K562 (cell line): Measurements from ENCODE around the gene KIF5A. TPM values are rescaled to one million over a fixed set of nuclear protein-coding genes. Genes with fewer than 3 reads are reported as not detected.

ENCODE experiments used
- BHLHE40 ChIP-seq: IDR thresholded peaks from 2 replicates; pipeline ENCODE4 v1.6.1; 2011; ENCODE audit warnings: low read length, improper control_type of control experiment
- BRF1 ChIP-seq: IDR thresholded peaks from 3 replicates; pipeline ENCODE4 v1.6.1; 2011; ENCODE audit warnings: borderline replicate concordance, mild to moderate bottlenecking; ENCODE audit not compliant: insufficient read length; ENCODE audit errors: extremely low read depth
- CREM ChIP-seq: IDR thresholded peaks from 2 replicates; pipeline ENCODE4 v1.6.1; 2014; ENCODE audit warnings: antibody characterized with exemption, low read depth
- FOXA3 ChIP-seq, 2 experiments: fragments of 450-650 bp in 1 of 2; sonication (generic) in 1 of 2; formaldehyde crosslinking; IDR thresholded peaks in 1 of 2; conservative IDR thresholded peaks in 1 of 2; 2 replicates each; pipeline versions ENCODE4 v1.4.0 to v1.8.0; 2020 to 2022; ENCODE audit warnings: mild to moderate bottlenecking in 2 of 2, missing genetic modification reagents in 1 of 2
- GATAD2A ChIP-seq: fragments of 450-650 bp; IDR thresholded peaks from 2 replicates; pipeline ENCODE4 v1.6.1; 2017
- GATAD2B ChIP-seq: fragments of 450-650 bp; IDR thresholded peaks from 2 replicates; pipeline ENCODE4 v1.6.1; 2017; ENCODE audit warnings: mild to moderate bottlenecking, borderline replicate concordance
- GTF2E2 ChIP-seq: fragments of 200-800 bp; sonication (Bioruptor generic); IDR thresholded peaks from 2 replicates; pipeline ENCODE4 v1.6.1; 2016; ENCODE audit warnings: missing genetic modification characterization, missing compliant biosample characterization
- HDAC6 ChIP-seq: IDR thresholded peaks from 2 replicates; pipeline ENCODE4 v1.6.1; 2012; ENCODE audit warnings: low read depth, mild to moderate bottlenecking, control low read depth, inconsistent platforms, low read length, moderate library complexity
- IRF2 ChIP-seq: sonication (generic); formaldehyde crosslinking; IDR thresholded peaks from 2 replicates; pipeline ENCODE4 v1.8.1; 2022; ENCODE audit warnings: mild to moderate bottlenecking, missing genetic modification reagents
- NONO ChIP-seq, 2 experiments: fragments of 200-400 bp in 1 of 2; fragments of 450-650 bp in 1 of 2; formaldehyde crosslinking in 1 of 2; IDR thresholded peaks; 2 replicates each; pipeline ENCODE4 v1.6.1; 2017; ENCODE audit warnings: low read depth in 2 of 2, mild to moderate bottlenecking in 2 of 2, moderate library complexity in 2 of 2, low read length in 1 of 2
- YY1 ChIP-seq, 3 experiments: IDR thresholded peaks; 2 replicates each; pipeline ENCODE4 v1.6.1; 2011; ENCODE audit warnings: low read length in 2 of 3, mild to moderate bottlenecking in 2 of 3, moderate library complexity in 2 of 3, borderline replicate concordance in 1 of 3, control low read depth in 1 of 3, low read depth in 1 of 3; ENCODE audit not compliant: insufficient read depth in 3 of 3, insufficient replicate concordance in 2 of 3, control insufficient read depth in 1 of 3, insufficient read length in 1 of 3; ENCODE audit errors: extremely low read depth in 1 of 3
- ZEB2 ChIP-seq: fragments of 450-650 bp; IDR thresholded peaks from 2 replicates; pipeline ENCODE4 v1.6.1; 2016
- ZNF175 ChIP-seq: fragments of 200-800 bp; sonication (Bioruptor generic); IDR thresholded peaks from 2 replicates; pipeline ENCODE4 v1.6.1; 2016; ENCODE audit warnings: low read depth, mild to moderate bottlenecking, missing genetic modification characterization, missing compliant biosample characterization
- polyA plus RNA-seq, 8 experiments: library from polyadenylated mRNA; depleted of rRNA in 4 of 8; stranded (reverse) in 5 of 8; unstranded in 3 of 8; fragments of >200 nt; fragmentation: Nextera tagmentation in 2 of 8; fragmentation: Illumina TruSeq in 1 of 8; extraction: Ambion mirVana in 2 of 8; extraction: Trizol in 1 of 8; gene quantifications; 2 replicates each; pipeline versions ENCODE4 v1.2.1 to v1.2.3, GENCODE V29; 2011 to 2014; ENCODE audit warnings: inconsistent platforms in 1 of 8, missing spikeins in 1 of 8
- total RNA-seq, 7 experiments: library from RNA; depleted of rRNA in 6 of 7; stranded (reverse); fragments of >200 nt in 6 of 7; fragmentation: Illumina TruSeq in 2 of 7; extraction: Trizol in 2 of 7; gene quantifications; 2 replicates each; pipeline versions ENCODE4 v1.2.1 to v1.2.3, GENCODE V29; 2011 to 2021; ENCODE audit warnings: low replicate concordance in 1 of 7
- TF ChIP-seq, protein P1 (sequence below): sonication (generic); formaldehyde crosslinking; IDR thresholded peaks from 2 replicates; pipeline ENCODE4 v1.8.0; 2023; ENCODE audit warnings: missing genetic modification reagents, mild to moderate bottlenecking, borderline replicate concordance
- TF ChIP-seq, protein P2 (sequence below): fragments of 250-450 bp; sonication (Bioruptor Pico); IDR thresholded peaks from 2 replicates; pipeline ENCODE4 v1.5.0; 2022; ENCODE audit warnings: mild to moderate bottlenecking
- TF ChIP-seq, protein P3 (sequence below): fragments of 250-450 bp; sonication (Bioruptor Pico); IDR thresholded peaks from 2 replicates; pipeline ENCODE4 v1.5.0; 2021

The KIF5A gene
- total and polyA plus RNA-seq, 9 of the 15 experiments (the other 6 are each of a cell fraction or from before 2014, with no cell fraction given) = 3.4 to 17.7 (median 8.0) TPM

DNA sequence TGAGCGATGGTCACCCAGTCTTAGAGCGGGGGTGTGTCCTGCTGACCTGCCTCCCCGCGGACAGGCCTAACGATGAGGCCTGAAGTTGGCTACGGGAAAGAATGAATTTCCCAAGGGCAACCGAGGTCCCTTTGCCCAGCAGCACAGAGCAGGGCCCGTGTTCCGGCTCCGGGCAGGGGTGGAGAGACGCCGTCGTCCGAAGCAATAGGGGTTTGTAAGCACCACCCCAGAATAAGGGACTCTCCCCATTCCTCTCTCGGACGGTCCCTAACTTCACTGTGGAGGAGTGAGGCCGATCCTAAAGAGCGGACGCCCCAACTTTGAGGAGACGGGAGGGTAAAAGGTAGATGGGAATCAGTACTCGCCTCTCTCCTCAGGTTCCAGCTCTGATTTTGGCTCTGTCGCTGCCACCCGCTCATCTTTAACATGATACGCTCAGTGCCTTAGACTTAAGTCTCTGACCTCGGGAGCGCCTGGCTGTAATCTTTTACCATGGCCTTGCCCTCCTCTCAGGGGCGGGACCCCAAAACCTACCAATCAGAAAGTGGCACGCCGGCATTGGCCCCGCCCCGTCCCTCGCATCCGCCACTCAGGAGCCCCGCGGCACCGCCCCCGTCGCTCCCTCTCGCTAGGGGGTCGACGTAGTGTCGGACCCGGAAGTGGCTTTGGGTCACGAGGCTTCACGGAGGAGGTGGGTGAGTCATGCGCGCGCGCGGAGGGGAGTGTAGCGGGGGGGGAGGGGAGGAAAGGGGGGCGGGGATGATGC is 29.6 kb upstream of the KIF5A start, which contains the start of gene DDIT3 (continued):
- TF ChIP-seq, protein P1, sequence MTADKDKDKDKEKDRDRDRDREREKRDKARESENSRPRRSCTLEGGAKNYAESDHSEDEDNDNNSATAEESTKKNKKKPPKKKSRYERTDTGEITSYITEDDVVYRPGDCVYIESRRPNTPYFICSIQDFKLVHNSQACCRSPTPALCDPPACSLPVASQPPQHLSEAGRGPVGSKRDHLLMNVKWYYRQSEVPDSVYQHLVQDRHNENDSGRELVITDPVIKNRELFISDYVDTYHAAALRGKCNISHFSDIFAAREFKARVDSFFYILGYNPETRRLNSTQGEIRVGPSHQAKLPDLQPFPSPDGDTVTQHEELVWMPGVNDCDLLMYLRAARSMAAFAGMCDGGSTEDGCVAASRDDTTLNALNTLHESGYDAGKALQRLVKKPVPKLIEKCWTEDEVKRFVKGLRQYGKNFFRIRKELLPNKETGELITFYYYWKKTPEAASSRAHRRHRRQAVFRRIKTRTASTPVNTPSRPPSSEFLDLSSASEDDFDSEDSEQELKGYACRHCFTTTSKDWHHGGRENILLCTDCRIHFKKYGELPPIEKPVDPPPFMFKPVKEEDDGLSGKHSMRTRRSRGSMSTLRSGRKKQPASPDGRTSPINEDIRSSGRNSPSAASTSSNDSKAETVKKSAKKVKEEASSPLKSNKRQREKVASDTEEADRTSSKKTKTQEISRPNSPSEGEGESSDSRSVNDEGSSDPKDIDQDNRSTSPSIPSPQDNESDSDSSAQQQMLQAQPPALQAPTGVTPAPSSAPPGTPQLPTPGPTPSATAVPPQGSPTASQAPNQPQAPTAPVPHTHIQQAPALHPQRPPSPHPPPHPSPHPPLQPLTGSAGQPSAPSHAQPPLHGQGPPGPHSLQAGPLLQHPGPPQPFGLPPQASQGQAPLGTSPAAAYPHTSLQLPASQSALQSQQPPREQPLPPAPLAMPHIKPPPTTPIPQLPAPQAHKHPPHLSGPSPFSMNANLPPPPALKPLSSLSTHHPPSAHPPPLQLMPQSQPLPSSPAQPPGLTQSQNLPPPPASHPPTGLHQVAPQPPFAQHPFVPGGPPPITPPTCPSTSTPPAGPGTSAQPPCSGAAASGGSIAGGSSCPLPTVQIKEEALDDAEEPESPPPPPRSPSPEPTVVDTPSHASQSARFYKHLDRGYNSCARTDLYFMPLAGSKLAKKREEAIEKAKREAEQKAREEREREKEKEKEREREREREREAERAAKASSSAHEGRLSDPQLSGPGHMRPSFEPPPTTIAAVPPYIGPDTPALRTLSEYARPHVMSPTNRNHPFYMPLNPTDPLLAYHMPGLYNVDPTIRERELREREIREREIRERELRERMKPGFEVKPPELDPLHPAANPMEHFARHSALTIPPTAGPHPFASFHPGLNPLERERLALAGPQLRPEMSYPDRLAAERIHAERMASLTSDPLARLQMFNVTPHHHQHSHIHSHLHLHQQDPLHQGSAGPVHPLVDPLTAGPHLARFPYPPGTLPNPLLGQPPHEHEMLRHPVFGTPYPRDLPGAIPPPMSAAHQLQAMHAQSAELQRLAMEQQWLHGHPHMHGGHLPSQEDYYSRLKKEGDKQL (CRISPR knock-in tag) = no peak
- peak in 1 of 2 experiments; percentile 81; a peak in 2 of 4 replicates for TF ChIP-seq NONO (IDR thresholded peaks at IDR 0.05; ENCODE audit: low read depth in 2 of 2, low read length in 1 of 2)
- TF ChIP-seq BHLHE40 = peak; percentile 86
- no peak for TF ChIP-seq ZNF175
- TF ChIP-seq, protein P2, sequence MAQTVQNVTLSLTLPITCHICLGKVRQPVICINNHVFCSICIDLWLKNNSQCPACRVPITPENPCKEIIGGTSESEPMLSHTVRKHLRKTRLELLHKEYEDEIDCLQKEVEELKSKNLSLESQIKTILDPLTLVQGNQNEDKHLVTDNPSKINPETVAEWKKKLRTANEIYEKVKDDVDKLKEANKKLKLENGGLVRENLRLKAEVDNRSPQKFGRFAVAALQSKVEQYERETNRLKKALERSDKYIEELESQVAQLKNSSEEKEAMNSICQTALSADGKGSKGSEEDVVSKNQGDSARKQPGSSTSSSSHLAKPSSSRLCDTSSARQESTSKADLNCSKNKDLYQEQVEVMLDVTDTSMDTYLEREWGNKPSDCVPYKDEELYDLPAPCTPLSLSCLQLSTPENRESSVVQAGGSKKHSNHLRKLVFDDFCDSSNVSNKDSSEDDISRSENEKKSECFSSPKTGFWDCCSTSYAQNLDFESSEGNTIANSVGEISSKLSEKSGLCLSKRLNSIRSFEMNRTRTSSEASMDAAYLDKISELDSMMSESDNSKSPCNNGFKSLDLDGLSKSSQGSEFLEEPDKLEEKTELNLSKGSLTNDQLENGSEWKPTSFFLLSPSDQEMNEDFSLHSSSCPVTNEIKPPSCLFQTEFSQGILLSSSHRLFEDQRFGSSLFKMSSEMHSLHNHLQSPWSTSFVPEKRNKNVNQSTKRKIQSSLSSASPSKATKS (CRISPR knock-in tag) = 0 out of 2 replicates have a peak, but pooled peaks have one; percentile 34
- TF ChIP-seq YY1 (IDR thresholded peaks at IDR 0.05; ENCODE audit: borderline replicate concordance in 1 of 3, control insufficient read depth in 1 of 3, extremely low read depth in 1 of 3, insufficient read depth in 3 of 3, insufficient read length in 1 of 3, insufficient replicate concordance in 2 of 3, low read depth in 1 of 3, low read length in 2 of 3) = peak in 2 of 3 experiments; percentile 30 to 76
- TF ChIP-seq FOXA3 (CRISPR knock-in tag; conservative IDR thresholded peaks at IDR 0.05 in 1 of 2, IDR thresholded peaks at IDR 0.05 in 1 of 2) = peak in 1 of 2 experiments; percentile 67; a peak in 1 of 4 replicates
- no peak; the same call in 1 of the 2 replicates for TF ChIP-seq ZEB2
- TF ChIP-seq GTF2E2 (tag) = peak; percentile 99
- no peak for TF ChIP-seq GATAD2A
- TF ChIP-seq HDAC6 = no peak
- TF ChIP-seq IRF2 (CRISPR knock-in tag) = no peak
- TF ChIP-seq, protein P3, sequence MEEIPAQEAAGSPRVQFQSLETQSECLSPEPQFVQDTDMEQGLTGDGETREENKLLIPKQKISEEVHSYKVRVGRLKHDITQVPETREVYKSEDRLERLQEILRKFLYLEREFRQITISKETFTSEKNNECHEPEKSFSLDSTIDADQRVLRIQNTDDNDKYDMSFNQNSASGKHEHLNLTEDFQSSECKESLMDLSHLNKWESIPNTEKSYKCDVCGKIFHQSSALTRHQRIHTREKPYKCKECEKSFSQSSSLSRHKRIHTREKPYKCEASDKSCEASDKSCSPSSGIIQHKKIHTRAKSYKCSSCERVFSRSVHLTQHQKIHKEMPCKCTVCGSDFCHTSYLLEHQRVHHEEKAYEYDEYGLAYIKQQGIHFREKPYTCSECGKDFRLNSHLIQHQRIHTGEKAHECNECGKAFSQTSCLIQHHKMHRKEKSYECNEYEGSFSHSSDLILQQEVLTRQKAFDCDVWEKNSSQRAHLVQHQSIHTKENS (CRISPR knock-in tag) = no peak
- TF ChIP-seq CREM = peak; percentile 88
- TF ChIP-seq BRF1 = no peak
- TF ChIP-seq GATAD2B = no peak
